Stimulated activated CD4-positive, alpha-beta T cell treated with anti-CD3 and anti-CD28 coated beads, Interleukin-2, amount 100 ng/mL, for 24 hours (primary cell): ENCODE results near the gene NOTUM.

Experiments used
- DNase-seq, 2 donors: peaks; one replicate each; pipeline ENCODE4 v3.0.0-alpha.2; 2020

Gene NOTUM

DNA sequence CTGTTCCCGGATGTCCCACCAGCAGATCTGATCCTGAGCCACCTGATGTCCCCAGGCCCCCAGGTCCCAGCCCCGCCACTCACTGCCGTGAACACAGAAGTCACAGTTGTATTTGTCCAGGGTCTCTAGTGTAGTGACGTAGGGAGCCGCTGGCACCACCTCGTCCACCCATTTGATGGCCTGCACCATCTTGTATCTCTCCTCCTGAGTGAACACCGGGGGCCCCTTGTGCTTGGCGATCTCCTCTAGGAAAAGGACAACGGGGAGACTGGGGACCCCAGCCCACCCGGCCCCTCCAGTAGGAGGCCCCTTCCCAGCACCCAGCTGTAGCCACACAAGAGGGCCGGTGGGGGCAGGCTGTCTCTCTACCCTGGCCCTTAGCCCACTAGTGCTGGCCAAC lies 52.2 kb downstream of the NOTUM start:
- DNase-seq = no peak

DNA sequence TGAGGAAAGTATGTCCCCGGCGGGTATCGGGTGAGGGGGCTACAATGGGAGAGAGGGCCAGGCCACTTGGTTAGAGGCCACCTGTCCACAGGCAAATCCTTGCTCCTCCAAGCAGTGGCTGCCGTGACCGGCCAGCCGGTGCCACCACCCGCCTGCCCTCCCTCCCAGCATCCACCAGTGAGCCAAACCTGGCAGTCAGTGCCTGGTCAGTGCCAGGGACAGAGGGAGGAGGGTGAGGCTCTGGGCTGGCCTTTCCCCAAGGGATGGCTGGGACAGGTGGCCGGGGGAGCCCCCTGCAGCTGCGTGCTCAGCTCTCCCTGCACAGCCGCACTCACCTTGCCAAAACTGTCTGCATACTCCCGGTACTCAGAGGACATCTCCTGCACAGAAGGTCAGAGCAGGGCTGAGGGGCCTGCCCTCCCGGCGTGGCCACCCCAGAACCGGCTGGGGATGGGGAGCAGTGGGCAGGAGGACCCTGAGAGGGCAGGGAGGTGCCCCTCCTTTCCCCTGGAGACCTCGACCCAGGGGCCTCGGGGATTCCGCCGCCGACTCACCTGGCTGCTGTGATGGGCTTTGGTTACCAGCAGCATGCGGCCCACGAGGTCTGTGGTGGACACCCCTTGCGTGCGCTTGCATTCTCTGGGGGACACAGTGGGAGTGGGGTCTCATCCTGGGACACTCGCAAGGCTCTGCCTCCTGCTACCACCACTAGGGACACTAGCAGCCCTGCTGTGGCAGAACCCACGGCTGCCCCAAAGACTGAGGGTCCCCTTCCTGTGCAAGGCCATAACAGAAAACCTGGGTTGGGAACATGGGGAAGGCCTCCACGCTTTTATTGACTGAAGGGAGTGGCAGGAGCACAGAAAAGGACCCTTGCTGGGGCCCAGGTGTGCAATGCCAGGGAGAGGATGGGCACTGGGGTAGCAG lies 53.5 kb downstream of the NOTUM start:
- DNase-seq = no peak

GRCh38 chr17:81906476-81907218 lies 54.3 kb downstream of the NOTUM start:
- no peak for DNase-seq

GRCh38 chr17:81905993-81906392 lies 55.0 kb downstream of the NOTUM start:
- no peak for DNase-seq

DNA sequence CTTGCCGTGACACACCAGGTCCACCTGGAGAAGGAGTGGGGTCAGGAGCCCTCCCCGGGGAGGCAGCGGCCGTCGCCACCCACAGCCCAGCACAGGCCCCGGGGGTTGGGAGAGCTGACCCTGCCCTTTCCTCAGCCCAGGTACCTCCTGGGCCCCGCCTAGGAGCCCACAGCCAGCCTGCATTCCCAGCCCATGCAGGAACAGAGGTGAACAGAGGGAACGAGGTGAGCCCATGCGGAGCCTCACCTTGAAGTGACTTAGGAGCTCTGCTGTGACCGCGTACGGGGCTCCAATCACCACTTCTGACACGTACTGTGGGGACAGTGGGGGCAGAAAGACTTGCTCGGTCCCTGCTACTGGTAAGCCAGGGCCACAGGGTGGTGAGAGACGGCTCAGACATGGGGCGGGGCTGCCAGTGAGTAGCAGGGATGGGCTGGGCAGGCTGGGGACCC lies 55.5 kb downstream of the NOTUM start:
- DNase-seq = no peak

DNA sequence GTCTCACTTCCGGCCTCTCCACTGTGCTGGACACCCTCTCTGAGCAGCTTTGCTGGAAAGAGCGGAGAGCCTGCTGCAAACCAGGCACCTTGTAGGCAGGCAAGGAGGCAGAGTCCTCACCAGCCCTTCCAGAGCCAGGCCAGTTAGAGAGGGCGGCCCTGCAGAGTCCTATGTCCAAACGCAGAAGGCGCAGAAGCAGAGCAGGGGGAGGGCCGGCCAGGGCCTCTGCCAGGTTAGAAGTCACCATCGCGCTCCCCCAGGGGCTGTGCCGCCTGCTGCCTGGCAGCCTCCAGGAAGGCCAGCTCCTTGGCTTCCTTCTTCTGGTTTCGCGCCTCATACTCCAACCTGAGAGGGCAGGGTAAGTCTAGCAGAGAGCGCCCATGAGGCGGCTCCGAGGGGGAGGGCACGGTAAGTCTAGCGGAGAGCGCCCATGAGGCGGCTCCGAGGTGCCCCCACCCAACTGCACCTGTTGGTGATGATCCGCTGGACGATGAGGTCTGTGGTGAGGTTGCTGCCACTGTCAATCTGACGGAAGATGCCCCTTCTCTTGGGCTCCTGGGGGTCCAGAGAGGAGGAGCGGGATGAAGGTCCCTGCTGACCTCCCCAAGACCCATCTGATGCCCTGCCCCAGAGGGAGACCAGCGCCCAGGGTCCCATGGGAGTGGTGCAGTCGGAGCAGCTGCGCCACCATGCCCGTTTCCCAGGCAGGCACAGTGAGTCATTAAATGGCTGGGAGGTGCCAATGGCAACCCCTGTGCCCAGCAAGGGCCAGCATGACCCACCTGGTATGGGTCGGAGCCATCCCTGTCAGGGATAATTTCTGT lies 56.2 kb downstream of the NOTUM start:
- no peak for DNase-seq

GRCh38 chr17:81903896-81904599 lies 56.9 kb downstream of the NOTUM start:
- DNase-seq = no peak

- no peak for DNase-seq
Observed at GRCh38 chr17:81903415-81903831, 57.6 kb downstream of the NOTUM start.

DNA sequence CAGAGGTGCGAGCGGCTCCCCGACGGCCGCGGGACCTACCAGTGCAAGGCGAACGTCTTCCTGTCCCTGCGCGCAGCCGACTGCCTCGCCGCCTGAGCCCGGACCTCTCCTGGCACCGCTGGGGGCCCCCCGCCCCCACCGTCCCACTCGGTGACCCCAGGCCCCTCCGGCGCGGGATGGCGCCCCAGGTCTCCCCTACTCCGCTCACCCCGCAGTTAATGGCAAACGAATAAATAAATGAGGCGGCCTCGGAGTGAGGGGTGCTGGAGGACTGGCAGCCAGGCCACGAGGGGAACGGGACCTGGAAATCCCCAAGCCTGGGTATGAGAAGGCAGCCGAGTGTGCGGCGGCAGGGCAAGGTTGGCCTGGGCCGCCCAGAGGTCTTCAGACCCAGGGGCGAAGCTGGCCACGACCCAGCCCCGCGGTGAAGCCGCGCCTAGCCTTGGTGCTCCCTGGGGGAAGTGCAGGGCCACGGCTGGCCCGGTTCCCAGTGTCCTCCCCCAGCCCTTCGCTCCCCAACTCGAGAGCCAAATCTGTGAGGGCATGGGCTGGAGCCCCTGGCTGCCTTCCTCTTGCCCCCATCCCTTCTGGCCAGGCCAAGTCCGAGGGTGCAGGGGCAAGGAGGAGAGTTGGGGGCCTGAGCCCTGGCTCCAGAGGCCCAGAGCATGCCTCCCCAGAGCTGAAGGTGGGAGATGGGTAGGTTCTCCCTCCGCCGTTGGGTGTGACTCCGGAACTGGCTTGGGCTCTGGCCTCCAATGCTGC lies 58.2 kb downstream of the NOTUM start:
- DNase-seq = no peak
